Panc1 (cell line): Measurements from ENCODE around the gene APCDD1. TPM values are rescaled to one million over a fixed set of nuclear protein-coding genes. Genes with fewer than 3 reads are reported as not detected.
A peak's percentile ranks its signal among the peaks of the same experiment; 100 is the strongest.
"Not testable (repeated sequence)": the region's sequence is repeated elsewhere in the genome, so short reads cannot be mapped to it uniquely, and the experiment has no call there.

Experiments
- ATAC-seq: fragments of 200-7000 bp; cut with Tn5 transposase; 2 replicates; pipeline ENCODE4 v1.9.1; 2020; ENCODE audit warnings: mild to moderate bottlenecking, moderate library complexity
- BruUV-seq: library from RNA; stranded (reverse); fragments of 400-500 nt; replicated peaks from 2 replicates; lab custom pipeline; 2021; lab: Mats Ljungman, UMichigan
- CTCF ChIA-PET: fragments of 300-600 bp; sonication (Branson Sonifier 250); formaldehyde crosslinking; loops from one replicate; lab custom pipeline; 2022; ENCODE audit warnings: antibody characterized with exemption; lab: Charles Lee
- POLR2A ChIA-PET: fragments of 300-600 bp; sonication (Branson Sonifier 250); formaldehyde crosslinking; loops from one replicate; lab custom pipeline; 2022; ENCODE audit warnings: antibody characterized with exemption; lab: Charles Lee
- DNase-seq: peaks from one replicate; pipeline ENCODE4 v3.0.0-alpha.2; 2010; ENCODE audit warnings: low read depth, low spot score
- H3K27ac ChIP-seq: 2 replicates; pipeline ENCODE4 v1.5.1; 2011; ENCODE audit warnings: mild to moderate bottlenecking, low read length, inconsistent platforms
- H3K27me3 ChIP-seq: fragments of 200-500 bp; sonication (Bioruptor generic); 2 replicates; pipeline ENCODE4 v1.6.0; 2014; ENCODE audit warnings: low read length, inconsistent platforms; ENCODE audit not compliant: control insufficient read depth, insufficient read depth
- H3K36me3 ChIP-seq: fragments of 200-500 bp; sonication (Bioruptor generic); 2 replicates; pipeline ENCODE4 v1.5.1; 2014; ENCODE audit warnings: inconsistent platforms, mild to moderate bottlenecking, low read length, moderate library complexity; ENCODE audit not compliant: control insufficient read depth, insufficient read depth
- H3K4me1 ChIP-seq: 2 replicates; pipeline ENCODE4 v1.5.1; 2011; ENCODE audit warnings: inconsistent platforms, mild to moderate bottlenecking, low read length, moderate library complexity; ENCODE audit not compliant: control insufficient read depth, insufficient read depth
- H3K4me3 ChIP-seq, 2 experiments: 2 replicates each; pipeline ENCODE4 v1.5.1; 2011 to 2012; ENCODE audit warnings: low read depth in 2 of 2, low read length in 2 of 2, mild to moderate bottlenecking in 2 of 2, inconsistent platforms in 1 of 2, moderate library complexity in 1 of 2
- H3K9me3 ChIP-seq: fragments of 200-500 bp; sonication (Bioruptor generic); 2 replicates; pipeline ENCODE4 v1.5.1; 2014; ENCODE audit warnings: low read depth, mild to moderate bottlenecking, inconsistent platforms, low read length, moderate library complexity; ENCODE audit not compliant: control insufficient read depth, insufficient read depth
- in situ Hi-C: cut with HindIII; loops from 2 replicates; pipeline ENCODE4 v1.10.0; 2016; ENCODE audit warnings: low sequenced_read_pairs, low pct_unique_long_range_greater_than_20kb
- intact Hi-C: fragments of 100-400 bp; cut with micrococcal nuclease; formaldehyde crosslinking; loops from one replicate; pipeline ENCODE4 v1.10.0; 2022; ENCODE audit not compliant: unreplicated experiment
- total RNA-seq: library from RNA; stranded (reverse); gene quantifications from one replicate; pipeline ENCODE4 v1.2.1, GENCODE V29; 2021; ENCODE audit not compliant: unreplicated experiment

Gene APCDD1
- total RNA-seq, 1 experiment from 2014 or later: 0.36 TPM

DNA sequence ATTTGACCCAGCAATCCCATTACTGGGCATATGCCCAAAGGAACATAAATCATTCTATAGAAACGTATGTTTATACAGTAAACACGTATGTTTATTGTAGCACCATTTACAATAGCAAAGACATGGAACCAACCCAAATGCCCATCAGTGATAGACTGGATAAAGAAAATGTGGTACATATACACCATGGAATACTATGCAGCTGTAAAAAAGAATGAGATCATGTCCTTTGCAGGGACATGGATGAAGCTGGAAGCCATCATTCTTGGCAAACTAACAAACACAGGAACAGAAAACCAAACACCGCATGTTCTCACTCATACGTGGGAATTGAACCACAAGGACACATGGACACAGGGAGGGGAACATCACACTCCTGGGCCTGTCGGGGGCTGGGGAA lies 84.7 kb downstream of the APCDD1 start:
- CTCF ChIA-PET, POLR2A ChIA-PET, H3K4me1 ChIP-seq, DNase-seq, H3K27me3 ChIP-seq, H3K27ac ChIP-seq, H3K4me3 ChIP-seq, intact Hi-C loops, in situ Hi-C loops, ATAC-seq, H3K9me3 ChIP-seq: not testable (repeated sequence)
- BruUV-seq: TSS peak; percentile 36
- peaks cover 17% of the 10 kb centered on the region for H3K36me3 ChIP-seq

Other genes with a start within 250 kb of the APCDD1 start
- 27.8 TPM for gene NAPG, start 71.4 kb downstream of the APCDD1 start, total RNA-seq